ENCODE results near the gene WWOX. TPM values are rescaled to one million over a fixed set of nuclear protein-coding genes. Genes with fewer than 3 reads are reported as not detected.

Gene WWOX
- total and polyA plus RNA-seq, 10 donors = 5.9 to 90.3 (median 26.4) TPM

DNA sequence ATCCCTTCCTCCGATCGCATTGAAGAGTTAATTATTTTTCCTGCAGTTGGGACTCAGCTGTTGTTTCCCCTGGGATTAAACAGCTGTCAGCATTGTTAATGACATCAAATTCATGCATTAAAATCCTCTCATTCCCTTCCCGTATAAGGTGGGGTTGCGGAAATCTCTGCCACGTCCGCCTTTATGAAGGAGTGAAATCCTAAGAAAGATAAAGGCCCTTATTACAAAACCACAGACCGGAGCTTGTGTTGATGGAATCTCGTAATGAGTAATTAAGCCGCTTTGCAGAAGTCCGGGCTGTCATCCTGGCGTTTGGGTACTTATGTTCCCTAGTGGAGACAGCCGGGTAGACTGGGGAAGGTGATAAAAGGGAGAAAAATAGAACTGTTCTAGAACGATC is 873.5 kb downstream of the WWOX start:
- Histone ChIP-seq H3K9me3 (no peaks in the 10 kb centered on the region), H3K4me3 (no peak overlapping the region), H3K4me1 (no peaks in the 10 kb centered on the region), H3K36me3 (no peaks in the 10 kb centered on the region), H3K27ac (no peak overlapping the region), H3K27me3 (replicated peaks in 1 of 7) (no peaks in the 10 kb centered on the region)
- no peak for DNase-seq
- 80 to 86% (median 81%) methylated on average over 13 of the region's 13 CpGs for WGBS, 5 donors
- no peak for TF ChIP-seq CTCF (IDR thresholded peaks at IDR 0.05 in 8 of 11, conservative IDR thresholded peaks at IDR 0.05 in 3 of 11)
- intact Hi-C loops (cut with DNase I; ENCODE audit: low total_unique reads) = no loop called here

DNA sequence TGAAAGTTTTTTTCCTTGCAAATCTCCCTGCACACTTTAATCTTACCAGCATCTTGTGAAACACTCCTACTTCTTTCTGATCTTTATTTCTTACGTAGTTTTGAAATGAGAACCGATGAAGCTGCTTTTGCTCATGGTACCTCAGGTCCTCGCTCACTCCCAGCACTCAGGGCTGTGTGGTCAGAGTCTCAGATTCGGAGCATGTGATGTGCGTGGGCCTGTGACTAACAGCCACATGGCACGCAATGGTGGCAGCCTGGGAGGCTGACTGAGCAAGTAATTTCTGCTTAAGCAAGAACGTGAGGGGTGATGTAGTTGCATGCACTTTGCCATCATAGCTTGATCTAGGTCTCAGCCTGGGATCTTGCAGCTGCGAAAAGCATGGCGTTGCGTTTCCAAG is 876.8 kb downstream of the WWOX start:
- Histone ChIP-seq H3K4me1 (no peaks in the 10 kb centered on the region), H3K27ac (no peak overlapping the region), H3K27me3 (replicated peaks in 1 of 7) (no peaks in the 10 kb centered on the region), H3K9me3 (no peaks in the 10 kb centered on the region), H3K4me3 (no peak overlapping the region), H3K36me3 (no peaks in the 10 kb centered on the region)
- no peak for DNase-seq
- WGBS, 5 donors = 93 to 97% (median 94%) methylated on average over 10 of the region's 10 CpGs
- TF ChIP-seq POLR2A (IDR thresholded peaks at IDR 0.05) (no peak), CTCF (IDR thresholded peaks at IDR 0.05 in 8 of 11, conservative IDR thresholded peaks at IDR 0.05 in 3 of 11) (no peak), POLR2AphosphoS5 (IDR thresholded peaks at IDR 0.05) (no peak)
- intact Hi-C loops (cut with DNase I; ENCODE audit: low total_unique reads) = no loop called here

DNA sequence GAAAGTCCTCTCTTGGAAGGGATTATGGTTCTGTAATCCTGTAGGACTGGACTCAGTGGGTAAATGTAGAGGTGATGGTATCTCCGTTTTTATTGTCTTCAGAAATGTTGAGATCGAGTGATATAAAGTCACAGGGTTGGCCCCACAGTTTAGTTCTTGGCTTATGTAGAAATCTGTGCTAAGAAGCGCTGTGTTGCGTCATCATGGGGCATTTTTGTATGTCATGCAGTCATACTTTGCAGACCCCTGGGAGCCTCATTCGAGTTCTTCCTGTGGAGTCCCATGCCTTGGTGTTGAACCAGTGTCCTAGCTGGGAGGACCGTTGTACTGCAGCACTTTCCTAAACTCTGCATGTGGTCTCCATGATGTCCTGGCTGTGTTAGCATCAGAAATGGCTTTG is 881.4 kb downstream of the WWOX start:
- DNase-seq = no peak
- 81 to 94% (median 91%) methylated on average over 6 of the region's 6 CpGs for WGBS, 5 donors
- peaks cover 0 to 7% (median 5%) of the 10 kb centered on the region in 8 donors for H3K9me3 ChIP-seq
- intact Hi-C loops (cut with DNase I; ENCODE audit: low total_unique reads) = no loop called here
- H3K4me3 ChIP-seq = no peak overlapping the region
- H3K27me3 ChIP-seq (replicated peaks in 1 of 7) = no peaks in the 10 kb centered on the region
- no peaks in the 10 kb centered on the region for H3K36me3 ChIP-seq
- no peak for TF ChIP-seq POLR2A (IDR thresholded peaks at IDR 0.05)
- no peak overlapping the region for H3K27ac ChIP-seq
- no peaks in the 10 kb centered on the region for H3K4me1 ChIP-seq

GRCh38 chr16:78982096-78982744 is 882.8 kb downstream of the WWOX start:
- no peak for DNase-seq
- H3K4me1 ChIP-seq = no peaks in the 10 kb centered on the region
- no peak for TF ChIP-seq POLR2A (IDR thresholded peaks at IDR 0.05)
- TF ChIP-seq POLR2AphosphoS5 (IDR thresholded peaks at IDR 0.05) = no peak
- TF ChIP-seq CTCF (IDR thresholded peaks at IDR 0.05 in 8 of 11, conservative IDR thresholded peaks at IDR 0.05 in 3 of 11) = no peak
- intact Hi-C loops (cut with DNase I; ENCODE audit: low total_unique reads) = no loop called here
- no peaks in the 10 kb centered on the region for H3K27me3 ChIP-seq (replicated peaks in 1 of 7)
- 80 to 86% (median 84%) methylated on average over 10 of the region's 10 CpGs for WGBS, 5 donors
- H3K36me3 ChIP-seq = no peaks in the 10 kb centered on the region
- peaks cover 0 to 7% (median 5%) of the 10 kb centered on the region in 8 donors for H3K9me3 ChIP-seq
- no peak overlapping the region for H3K27ac ChIP-seq
- no peak overlapping the region for H3K4me3 ChIP-seq

GRCh38 chr16:78984324-78984723 is 884.9 kb downstream of the WWOX start:
- no peak for DNase-seq
- WGBS, 5 donors = 86 to 95% (median 90%) methylated on average over 3 of the region's 3 CpGs
- no peak overlapping the region for H3K27ac ChIP-seq
- H3K27me3 ChIP-seq (replicated peaks in 1 of 7) = no peaks in the 10 kb centered on the region
- peaks cover 0 to 7% (median 5%) of the 10 kb centered on the region in 8 donors for H3K9me3 ChIP-seq
- intact Hi-C loops (cut with DNase I; ENCODE audit: low total_unique reads) = no loop called here
- no peak for TF ChIP-seq POLR2AphosphoS5 (IDR thresholded peaks at IDR 0.05)
- TF ChIP-seq POLR2A (IDR thresholded peaks at IDR 0.05) = no peak
- no peak for TF ChIP-seq CTCF (IDR thresholded peaks at IDR 0.05 in 8 of 11, conservative IDR thresholded peaks at IDR 0.05 in 3 of 11)
- peaks cover 0 to 1% (median 0%) of the 10 kb centered on the region in 6 donors for H3K4me1 ChIP-seq
- no peaks in the 10 kb centered on the region for H3K36me3 ChIP-seq
- H3K4me3 ChIP-seq = no peak overlapping the region
